Activated B cell treated with CpG ODN at 0.5 μM for 24 hours (primary cell): ENCODE measurements around the gene PTGIR. TPM values are rescaled to one million over a fixed set of nuclear protein-coding genes. Genes with fewer than 3 reads are reported as not detected.

Experiments used
- ATAC-seq: fragments of 200-7000 bp; cut with Tn5 transposase; one replicate; pipeline ENCODE4 v1.10.0; 2021; ENCODE audit warnings: low read depth, mild to moderate bottlenecking, moderate library complexity
- CTCF ChIA-PET: fragments of 350-600 bp; sonication (Branson Sonifier 250); formaldehyde crosslinking; loops from one replicate; lab custom pipeline; 2021; ENCODE audit warnings: antibody characterized with exemption; lab: Charles Lee
- POLR2A ChIA-PET: fragments of 350-600 bp; sonication (Branson Sonifier 250); formaldehyde crosslinking; loops from one replicate; lab custom pipeline; 2021; ENCODE audit warnings: antibody characterized with exemption; lab: Charles Lee
- DNase-seq: peaks from one replicate; pipeline ENCODE4 v3.0.0; 2022
- H3K27ac Mint-ChIP-seq: one replicate; pipeline ENCODE4 v1.8.0; 2020; ENCODE audit warnings: mixed read lengths
- H3K27me3 Mint-ChIP-seq: one replicate; pipeline ENCODE4 v1.8.0; 2021; ENCODE audit warnings: mixed read lengths
- H3K36me3 Mint-ChIP-seq: one replicate; pipeline ENCODE4 v1.8.0; 2021; ENCODE audit warnings: low read depth, mixed read lengths
- H3K4me1 Mint-ChIP-seq: one replicate; pipeline ENCODE4 v1.8.0; 2021; ENCODE audit warnings: mixed read lengths
- H3K4me3 Mint-ChIP-seq: one replicate; pipeline ENCODE4 v1.8.0; 2020; ENCODE audit warnings: mild to moderate bottlenecking, mixed read lengths
- H3K9me3 Mint-ChIP-seq: one replicate; pipeline ENCODE4 v1.8.0; 2020; ENCODE audit warnings: mixed read lengths
- CTCF ChIP-seq: fragments of 200-600 bp; IDR thresholded peaks from one replicate; pipeline ENCODE4 v1.8.0; 2022; ENCODE audit warnings: antibody characterized with exemption, mild to moderate bottlenecking
- intact Hi-C: fragments of 100-400 bp; cut with micrococcal nuclease; formaldehyde crosslinking; loops from one replicate; pipeline ENCODE4 v1.15.1; 2024
- total RNA-seq: library from RNA; stranded (reverse); gene quantifications from 2 replicates; pipeline ENCODE4 v1.2.3, GENCODE V29; 2022

The PTGIR gene
- total RNA-seq, 1 donor from 2014 or later = 17.8 TPM

GRCh38 chr19:46623915-46624502 lies 880 bp downstream of the PTGIR start:
- H3K4me1 Mint-ChIP-seq = peaks cover 68% of the 10 kb centered on the region
- POLR2A ChIA-PET = interaction anchor here (0.6 to 2.0 kb wide), 4 partner anchors 8 to 1116 kb away, joined by 4 to 11 read pairs (median 4); partner anchors contain the start of gene CALM3
- no peak overlapping the region for H3K27ac Mint-ChIP-seq
- peaks cover 2% of the 10 kb centered on the region for H3K36me3 Mint-ChIP-seq
- CTCF ChIA-PET = no interaction called here
- H3K27me3 Mint-ChIP-seq = no peaks in the 10 kb centered on the region
- no peak for DNase-seq
- H3K4me3 Mint-ChIP-seq = peak overlapping the region; percentile 80
- no peak for ATAC-seq
- intact Hi-C loops = no loop called here
- H3K9me3 Mint-ChIP-seq = no peaks in the 10 kb centered on the region
- no peak for TF ChIP-seq CTCF

GRCh38 chr19:46622118-46622446 lies 2.8 kb downstream of the PTGIR start:
- TF ChIP-seq CTCF = no peak
- CTCF ChIA-PET = interaction anchor here (0.8 to 1.1 kb wide), 2 partner anchors 11 to 12 kb away, joined by 3 read pairs; no protein-coding TSS in a partner anchor
- H3K9me3 Mint-ChIP-seq = no peaks in the 10 kb centered on the region
- peaks cover 2% of the 10 kb centered on the region for H3K36me3 Mint-ChIP-seq
- POLR2A ChIA-PET = interaction anchor here (0.7 to 1.5 kb wide), 5 partner anchors 10 to 98 kb away, joined by 3 to 9 read pairs (median 4); partner anchors contain the start of gene DACT3
- DNase-seq = no peak
- H3K27ac Mint-ChIP-seq = peak overlapping the region; percentile 46
- no peaks in the 10 kb centered on the region for H3K27me3 Mint-ChIP-seq
- ATAC-seq = no peak
- intact Hi-C loops = no loop called here
- H3K4me3 Mint-ChIP-seq = peak overlapping the region; percentile 19
- peaks cover 80% of the 10 kb centered on the region for H3K4me1 Mint-ChIP-seq

- Mint-ChIP-seq H3K4me3 (no peak overlapping the region), H3K4me1 (peaks cover 83% of the 10 kb centered on the region), H3K27me3 (no peaks in the 10 kb centered on the region), H3K27ac (peak overlapping the region; percentile 92), H3K36me3 (peaks cover 2% of the 10 kb centered on the region), H3K9me3 (no peaks in the 10 kb centered on the region)
- intact Hi-C loops = no loop called here
- DNase-seq (no peak), ATAC-seq (no peak)
- CTCF ChIA-PET = interaction anchor here (0.8 to 2.0 kb wide), 4 partner anchors 10 to 40 kb away, joined by 3 to 12 read pairs (median 3); partner anchors contain the start of gene DACT3
- no peak for TF ChIP-seq CTCF
- POLR2A ChIA-PET = interaction anchor here (1.0 to 5.8 kb wide), 9 partner anchors 9 to 492 kb away, joined by 3 to 99 read pairs (median 4); partner anchors contain the start of genes CALM3, DACT3, SLC1A5 and ZC3H4
These were observed 3.4 kb downstream of the PTGIR start for GRCh38 chr19:46621191-46622117.

- Mint-ChIP-seq H3K27ac (peak overlapping the region; percentile 92), H3K36me3 (peaks cover 2% of the 10 kb centered on the region), H3K4me1 (peaks cover 85% of the 10 kb centered on the region), H3K9me3 (no peaks in the 10 kb centered on the region), H3K4me3 (peak overlapping the region; percentile 24), H3K27me3 (no peaks in the 10 kb centered on the region)
- no peak for DNase-seq
- no peak for ATAC-seq
- POLR2A ChIA-PET = interaction anchor here (1.0 to 5.8 kb wide), 6 partner anchors 10 to 492 kb away, joined by 3 to 99 read pairs (median 32); partner anchors contain the start of genes CALM3, DACT3, SLC1A5 and ZC3H4
- TF ChIP-seq CTCF = no peak
- CTCF ChIA-PET = interaction anchor here (0.6 to 2.0 kb wide), 4 partner anchors 9 to 144 kb away, joined by 3 to 12 read pairs (median 4); partner anchors contain the start of gene DACT3
- intact Hi-C loops = no loop called here
These were observed 4.2 kb downstream of the PTGIR start for GRCh38 chr19:46620716-46621115.
